ENCODE results near the gene COX5A.

DNA sequence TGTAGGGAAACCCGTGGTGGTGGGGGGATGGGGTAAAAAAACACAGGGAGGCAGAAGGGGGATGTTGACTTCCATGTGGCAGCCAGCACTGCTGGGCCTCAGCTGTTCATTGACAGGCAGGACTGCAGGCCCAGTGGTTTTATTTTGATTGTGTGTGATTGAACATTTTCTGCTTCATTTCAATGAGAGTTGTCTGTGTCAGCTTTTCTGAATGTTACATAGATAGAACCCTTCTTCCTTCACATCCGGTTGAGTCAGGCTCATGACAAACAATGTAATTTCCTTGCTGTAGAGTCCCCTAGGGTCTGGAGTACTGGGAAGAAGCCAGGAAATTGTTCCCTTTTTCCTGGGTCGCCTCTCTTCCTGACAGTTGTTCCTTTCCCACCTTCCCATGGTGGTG lies 26.9 kb upstream of the COX5A start:
- TF ChIP-seq, protein P1, sequence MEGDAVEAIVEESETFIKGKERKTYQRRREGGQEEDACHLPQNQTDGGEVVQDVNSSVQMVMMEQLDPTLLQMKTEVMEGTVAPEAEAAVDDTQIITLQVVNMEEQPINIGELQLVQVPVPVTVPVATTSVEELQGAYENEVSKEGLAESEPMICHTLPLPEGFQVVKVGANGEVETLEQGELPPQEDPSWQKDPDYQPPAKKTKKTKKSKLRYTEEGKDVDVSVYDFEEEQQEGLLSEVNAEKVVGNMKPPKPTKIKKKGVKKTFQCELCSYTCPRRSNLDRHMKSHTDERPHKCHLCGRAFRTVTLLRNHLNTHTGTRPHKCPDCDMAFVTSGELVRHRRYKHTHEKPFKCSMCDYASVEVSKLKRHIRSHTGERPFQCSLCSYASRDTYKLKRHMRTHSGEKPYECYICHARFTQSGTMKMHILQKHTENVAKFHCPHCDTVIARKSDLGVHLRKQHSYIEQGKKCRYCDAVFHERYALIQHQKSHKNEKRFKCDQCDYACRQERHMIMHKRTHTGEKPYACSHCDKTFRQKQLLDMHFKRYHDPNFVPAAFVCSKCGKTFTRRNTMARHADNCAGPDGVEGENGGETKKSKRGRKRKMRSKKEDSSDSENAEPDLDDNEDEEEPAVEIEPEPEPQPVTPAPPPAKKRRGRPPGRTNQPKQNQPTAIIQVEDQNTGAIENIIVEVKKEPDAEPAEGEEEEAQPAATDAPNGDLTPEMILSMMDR (IDR thresholded peaks at IDR 0.05; ENCODE audit: low read length): no peak
- no peak for TF ChIP-seq EZH2 (IDR thresholded peaks at IDR 0.05; ENCODE audit: borderline replicate concordance, low read length)
